GM12892 (cell line): ENCODE results near the gene FNIP2.
"Not testable (repeated sequence)": the region's sequence is repeated elsewhere in the genome, so short reads cannot be mapped to it uniquely, and the experiment has no call there.

Experiments used
- POLR2A ChIP-seq: IDR thresholded peaks from 2 replicates; pipeline ENCODE4 v1.6.1; 2011; ENCODE audit warnings: low read depth, low read length, control low read depth
- TAF1 ChIP-seq: IDR thresholded peaks from 2 replicates; pipeline ENCODE4 v1.6.1; 2011; ENCODE audit warnings: low read depth, mild to moderate bottlenecking, control low read depth, low read length, borderline replicate concordance

DNA sequence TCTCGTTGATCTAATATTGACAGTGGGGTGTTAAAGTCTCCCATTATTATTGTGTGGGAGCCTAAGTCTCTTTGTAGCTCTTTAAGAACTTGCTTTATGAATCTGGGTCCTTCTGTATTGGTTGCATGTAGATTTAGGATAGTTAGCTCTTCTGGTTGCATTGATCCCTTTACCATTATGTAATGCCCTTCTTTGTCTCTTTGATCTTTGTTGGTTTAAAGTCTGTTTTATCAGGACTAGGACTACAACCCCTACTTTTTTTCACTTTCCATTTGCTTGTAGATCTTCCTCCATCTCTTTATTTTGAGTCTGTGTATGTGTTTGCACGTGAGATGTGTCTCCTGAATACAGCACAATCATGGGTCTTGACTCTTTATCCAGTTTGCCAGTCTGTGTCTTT lies 131.6 kb downstream of the FNIP2 start:
- not testable (repeated sequence) for TF ChIP-seq TAF1, POLR2A
